Esophagus squamous epithelium (tissue), 5 donors: ENCODE measurements around the gene FAM3B. TPM values are rescaled to one million over a fixed set of nuclear protein-coding genes. Genes with fewer than 3 reads are reported as not detected.

Experiments used
- DNase-seq: peaks from one replicate; lab custom pipeline; 2025; lab: John Stamatoyannopoulos, UW
- H3K27ac ChIP-seq, 4 donors: fragments of 200-600 bp; sonication (generic); one replicate each; pipeline ENCODE4 v1.5.1; 2016 to 2019; ENCODE audit warnings: mild to moderate bottlenecking in 1 of 4
- H3K27me3 ChIP-seq, 4 donors: fragments of 200-600 bp; sonication (generic); 1 replicate in 3 of 4; 2 replicates in 1 of 4; pipeline versions ENCODE4 v1.5.1 to v1.6.0; 2017 to 2021; ENCODE audit warnings: antibody characterized with exemption in 1 of 4
- H3K36me3 ChIP-seq, 3 donors: fragments of 200-600 bp; sonication (generic); one replicate each; pipeline ENCODE4 v1.5.1; 2016 to 2019
- H3K4me1 ChIP-seq, 3 donors: fragments of 200-600 bp; sonication (generic); one replicate each; pipeline ENCODE4 v1.5.1; 2017 to 2019
- H3K4me3 ChIP-seq, 4 donors: fragments of 200-600 bp; sonication (generic); 1 replicate in 3 of 4; 2 replicates in 1 of 4; pipeline ENCODE4 v1.5.1; 2016 to 2019; ENCODE audit warnings: mild to moderate bottlenecking in 2 of 4, moderate library complexity in 1 of 4
- H3K9me3 ChIP-seq, 3 donors: fragments of 200-600 bp; sonication (generic); one replicate each; pipeline ENCODE4 v1.5.1; 2016 to 2019
- CTCF ChIP-seq, 6 experiments: fragments of 450-650 bp in 4 of 6; fragments of 200-600 bp in 2 of 6; sonication (generic) in 2 of 6; IDR thresholded peaks; one replicate each; pipeline ENCODE4 v1.5.1; 2016 to 2019; ENCODE audit warnings: antibody characterized with exemption in 6 of 6, mild to moderate bottlenecking in 4 of 6, moderate library complexity in 4 of 6
- POLR2A ChIP-seq, 4 donors: fragments of 450-650 bp; IDR thresholded peaks; one replicate each; pipeline ENCODE4 v1.6.1; 2017; ENCODE audit warnings: antibody characterized with exemption in 4 of 4, mild to moderate bottlenecking in 4 of 4, moderate library complexity in 3 of 4
- WGBS, 2 donors: methylation state at CpG; one replicate each; pipeline ENCODE4 v1.1.5; 2018; 5-methylcytosine and 5-hydroxymethylcytosine counted together
- intact Hi-C: fragments of 100-400 bp; cut with DNase I; formaldehyde crosslinking; loops from one replicate; pipeline ENCODE4 v1.15.0; 2022
- total RNA-seq, 4 donors: library from RNA; depleted of rRNA; stranded (reverse); fragments of >200 nt; gene quantifications; one replicate each; pipeline ENCODE4 v1.1.0, GENCODE V29; 2016
- donor health status: DM: yes; HTN: yes; CAD: no.

Gene FAM3B
- 10 to 100 TPM; 14.8 to 83.8 (median 38.6) TPM for total RNA-seq

- H3K9me3 ChIP-seq: no peaks in the 10 kb centered on the region
- intact Hi-C loops: no loop called here
- TF ChIP-seq CTCF (IDR thresholded peaks at IDR 0.05): no peak
- TF ChIP-seq POLR2A (IDR thresholded peaks at IDR 0.05): no peak
- peaks cover 8 to 41% (median 10%) of the 10 kb centered on the region in 3 donors for H3K4me1 ChIP-seq
- H3K27ac ChIP-seq: peak within 1 kb of the TSS; percentile 53 to 80 (median 75)
- H3K4me3 ChIP-seq: peak within 1 kb of the TSS; percentile 40 to 55 (median 52)
- WGBS, 2 donors: 3 to 34% methylated on average over 10 to 12 of the region's 55 CpGs
- H3K27me3 ChIP-seq: peaks cover 0 to 35% (median 3%) of the 10 kb centered on the region in 4 donors
- DNase-seq: no peak
- H3K36me3 ChIP-seq: no peaks in the 10 kb centered on the region
Observed at GRCh38 chr21:41316200-41317062, at the start of gene FAM3B. Gene FAM3B (plus strand): TSS chr21:41316801. CDS start chr21:41316880, 79 bp downstream.

GRCh38 chr21:41267346-41267745 is 49.3 kb upstream of the FAM3B start:
- peaks cover 0 to 31% (median 0%) of the 10 kb centered on the region in 3 donors for H3K36me3 ChIP-seq
- H3K27me3 ChIP-seq: no peaks in the 10 kb centered on the region
- no peaks in the 10 kb centered on the region for H3K4me1 ChIP-seq
- no peak for TF ChIP-seq POLR2A (IDR thresholded peaks at IDR 0.05)
- DNase-seq: no peak
- no peak overlapping the region for H3K27ac ChIP-seq
- peaks cover 0 to 10% (median 7%) of the 10 kb centered on the region in 3 donors for H3K9me3 ChIP-seq
- intact Hi-C loops: no loop called here
- WGBS, 2 donors: 89 to 100% methylated on average over 2 of the region's 2 CpGs
- no peak overlapping the region for H3K4me3 ChIP-seq

GRCh38 chr21:41269535-41269934 is 47.1 kb upstream of the FAM3B start:
- no peak for TF ChIP-seq POLR2A (IDR thresholded peaks at IDR 0.05)
- TF ChIP-seq CTCF (IDR thresholded peaks at IDR 0.05): no peak
- Histone ChIP-seq H3K4me1 (no peaks in the 10 kb centered on the region), H3K9me3 (peaks cover 0 to 10% (median 7%) of the 10 kb centered on the region in 3 donors), H3K36me3 (peaks cover 0 to 30% (median 0%) of the 10 kb centered on the region in 3 donors), H3K27ac (no peak overlapping the region), H3K4me3 (no peak overlapping the region), H3K27me3 (no peaks in the 10 kb centered on the region)
- intact Hi-C loops: no loop called here
- whole genome bisulfite sequencing, 2 donors: 39 to 40% methylated on average over 1 of the region's 1 CpG
- DNase-seq: no peak

GRCh38 chr21:41277196-41277595 is 39.4 kb upstream of the FAM3B start:
- intact Hi-C loops: no loop called here

GRCh38 chr21:41277846-41278245 is 38.8 kb upstream of the FAM3B start:
- Histone ChIP-seq H3K27ac (no peak overlapping the region), H3K27me3 (peaks cover 0 to 3% (median 0%) of the 10 kb centered on the region in 4 donors), H3K9me3 (no peaks in the 10 kb centered on the region), H3K4me3 (no peak overlapping the region), H3K36me3 (peaks cover 0 to 35% (median 6%) of the 10 kb centered on the region in 3 donors), H3K4me1 (no peaks in the 10 kb centered on the region)
- no peak for DNase-seq
- intact Hi-C loops: no loop called here
- TF ChIP-seq POLR2A (IDR thresholded peaks at IDR 0.05) (no peak), CTCF (IDR thresholded peaks at IDR 0.05) (no peak)
- WGBS, 2 donors: 69 to 73% methylated on average over 4 of the region's 4 CpGs

More at GRCh38 chr21:41277196-41277595, 39.4 kb upstream of the FAM3B start:
- Histone ChIP-seq H3K9me3 (peaks cover 0 to 2% (median 2%) of the 10 kb centered on the region in 3 donors), H3K36me3 (peaks cover 0 to 41% (median 6%) of the 10 kb centered on the region in 3 donors), H3K27me3 (no peaks in the 10 kb centered on the region), H3K27ac (no peak overlapping the region), H3K4me1 (no peaks in the 10 kb centered on the region), H3K4me3 (no peak overlapping the region)
- no peak for TF ChIP-seq CTCF (IDR thresholded peaks at IDR 0.05)
- TF ChIP-seq POLR2A (IDR thresholded peaks at IDR 0.05): no peak
- WGBS, 2 donors: 80 to 86% methylated on average over 11 to 12 of the region's 12 CpGs
- DNase-seq: no peak
